ENCODE results near the gene CRTC2. TPM values are rescaled to one million over a fixed set of nuclear protein-coding genes. Genes with fewer than 3 reads are reported as not detected.
A peak's percentile ranks its signal among the peaks of the same experiment; 100 is the strongest.

CRTC2 gene
- total RNA-seq, 1 experiment from 2014 or later: 33.8 TPM

DNA sequence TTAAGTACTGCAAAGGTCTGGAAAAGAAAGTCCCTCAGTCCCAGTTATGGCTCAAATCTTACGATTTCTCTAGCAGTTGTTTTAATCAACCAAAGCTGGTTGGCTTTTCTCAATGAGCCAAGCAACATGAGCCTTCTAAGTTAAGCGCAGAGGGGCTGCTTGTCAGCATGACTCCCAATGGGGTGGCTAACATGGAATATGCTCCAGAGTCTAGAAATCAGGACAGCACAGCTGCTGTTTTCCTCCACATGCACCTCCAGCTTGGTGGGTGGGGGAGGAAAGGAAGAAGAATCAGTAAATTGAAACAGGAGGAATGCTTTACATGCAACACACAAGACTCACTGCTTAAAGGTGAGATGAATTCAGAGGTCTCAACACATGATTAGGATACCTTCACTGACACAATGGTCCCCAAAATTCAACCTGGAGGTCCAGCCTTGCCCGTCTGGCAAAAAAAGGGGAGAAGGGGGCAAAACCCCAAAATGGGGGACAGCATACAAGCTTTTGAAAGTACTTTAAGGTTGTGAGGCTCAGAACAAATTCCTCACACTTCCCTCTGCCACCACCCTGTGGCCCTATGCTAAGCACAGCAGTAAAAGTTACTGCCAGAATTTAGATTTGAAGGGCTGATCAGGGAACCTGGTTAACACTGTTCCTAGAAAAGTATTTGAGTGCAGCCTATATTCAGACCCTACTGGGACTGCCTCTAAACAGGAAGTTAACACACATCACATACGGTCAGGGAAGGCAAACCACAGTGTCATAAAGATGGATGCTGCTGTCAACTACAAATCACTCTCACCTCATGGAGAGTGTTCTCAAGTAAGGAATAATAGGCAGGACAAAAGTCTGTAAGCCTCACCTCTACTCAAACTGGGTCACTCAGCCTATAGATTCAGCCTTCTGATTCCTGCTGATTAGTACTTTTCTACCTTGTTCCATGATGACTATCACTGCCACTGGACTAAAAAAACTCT, 38.2 kb downstream of the CRTC2 start:
- Histone ChIP-seq H3K27me3 (ENCODE audit: insufficient read depth, low read length) (no peaks in the 10 kb centered on the region), H3K9ac (ENCODE audit: low read length) (no peak overlapping the region), H4K20me1 (ENCODE audit: insufficient read depth) (0 out of 2 replicates have a peak, but pooled peaks cover 2% of the 10 kb centered on the region), H2AFZ (ENCODE audit: low read depth, low read length, poor library complexity, severe bottlenecking) (no peak overlapping the region), H3K79me2 (ENCODE audit: insufficient read depth, low read length) (peaks cover 70% of the 10 kb centered on the region), H3K9me2 (ENCODE audit: insufficient read depth) (no peaks in the 10 kb centered on the region), H3K4me1 (ENCODE audit: control insufficient read depth in 1 of 2, insufficient read depth in 2 of 2, low read length in 2 of 2) (peaks cover 16 to 33% of the 10 kb centered on the region in 2 experiments), H3K27ac (ENCODE audit: low read depth, low read length) (no peak overlapping the region), H3K9me3 (ENCODE audit: control insufficient read depth in 1 of 2, insufficient read depth in 1 of 2, low read depth in 1 of 2, low read length in 2 of 2) (no peaks in the 10 kb centered on the region), H3K4me2 (ENCODE audit: low read length) (peak overlapping the region; percentile 93), H3K36me3 (ENCODE audit: control insufficient read depth in 1 of 2, insufficient read depth in 2 of 2, low read length in 2 of 2) (peaks cover 4% of the 10 kb centered on the region in 2 experiments; a peak in 2 of 4 replicates), H3K4me3 (replicated peaks in 1 of 2; ENCODE audit: low read depth in 1 of 2, low read length in 2 of 2) (no peak overlapping the region)
- intact Hi-C loops (cut with micrococcal nuclease): no loop called here
- BruUV-seq (replicated peaks): no TSS peak
- POLR2A ChIA-PET: no interaction called here
- CTCF ChIA-PET: no interaction called here
- DNase-seq (ENCODE audit: low read depth, low spot score): no peak
- RAD21 ChIA-PET (ENCODE audit: low non-redundant PET in 1 of 2, low total read pairs in 2 of 2, uncharacterized antibody in 2 of 2, unreplicated experiment in 2 of 2): no interaction called here
- TF ChIP-seq, protein P1, sequence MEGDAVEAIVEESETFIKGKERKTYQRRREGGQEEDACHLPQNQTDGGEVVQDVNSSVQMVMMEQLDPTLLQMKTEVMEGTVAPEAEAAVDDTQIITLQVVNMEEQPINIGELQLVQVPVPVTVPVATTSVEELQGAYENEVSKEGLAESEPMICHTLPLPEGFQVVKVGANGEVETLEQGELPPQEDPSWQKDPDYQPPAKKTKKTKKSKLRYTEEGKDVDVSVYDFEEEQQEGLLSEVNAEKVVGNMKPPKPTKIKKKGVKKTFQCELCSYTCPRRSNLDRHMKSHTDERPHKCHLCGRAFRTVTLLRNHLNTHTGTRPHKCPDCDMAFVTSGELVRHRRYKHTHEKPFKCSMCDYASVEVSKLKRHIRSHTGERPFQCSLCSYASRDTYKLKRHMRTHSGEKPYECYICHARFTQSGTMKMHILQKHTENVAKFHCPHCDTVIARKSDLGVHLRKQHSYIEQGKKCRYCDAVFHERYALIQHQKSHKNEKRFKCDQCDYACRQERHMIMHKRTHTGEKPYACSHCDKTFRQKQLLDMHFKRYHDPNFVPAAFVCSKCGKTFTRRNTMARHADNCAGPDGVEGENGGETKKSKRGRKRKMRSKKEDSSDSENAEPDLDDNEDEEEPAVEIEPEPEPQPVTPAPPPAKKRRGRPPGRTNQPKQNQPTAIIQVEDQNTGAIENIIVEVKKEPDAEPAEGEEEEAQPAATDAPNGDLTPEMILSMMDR (IDR thresholded peaks at IDR 0.05 in 2 of 3, conservative IDR thresholded peaks at IDR 0.05 in 1 of 3; ENCODE audit: borderline replicate concordance in 1 of 3, insufficient read depth in 1 of 3, low read depth in 2 of 3, low read length in 2 of 3): peak in 2 of 3 experiments; percentile 5 to 31; a peak in 2 of 6 replicates
- TF ChIP-seq SRF (IDR thresholded peaks at IDR 0.05; ENCODE audit: low read depth): no peak
- TF ChIP-seq ELF1 (IDR thresholded peaks at IDR 0.05; ENCODE audit: borderline replicate concordance, low read depth): no peak
- no peak for TF ChIP-seq TCF7L2 (IDR thresholded peaks at IDR 0.05; ENCODE audit: borderline replicate concordance, extremely low read depth, insufficient read depth, insufficient read length)
- no peak for TF ChIP-seq POLR2A (IDR thresholded peaks at IDR 0.05; ENCODE audit: borderline replicate concordance, extremely low read depth, insufficient read depth, insufficient read length)
- TF ChIP-seq RAD21 (IDR thresholded peaks at IDR 0.05; ENCODE audit: low read depth): peak; percentile 27; the same call in 1 of the 2 replicates
- no peak for ATAC-seq
